22Rv1 (cell line): ENCODE results near the gene ARAP2.

Experiments
- H3K27ac ChIP-seq: fragments of 450-650 bp; 2 replicates; pipeline ENCODE4 v1.5.1; 2017
- CTCF ChIP-seq: fragments of 450-650 bp; IDR thresholded peaks from 2 replicates; pipeline ENCODE4 v1.5.1; 2017; ENCODE audit warnings: mild to moderate bottlenecking
- ZFX ChIP-seq: fragments of 450-650 bp; IDR thresholded peaks from 2 replicates; pipeline ENCODE4 v1.6.1; 2017; ENCODE audit warnings: antibody characterized with exemption, borderline replicate concordance

ARAP2 gene

GRCh38 chr4:36037127-36037526 is 207.2 kb downstream of the ARAP2 start:
- H3K27ac ChIP-seq, result no peak overlapping the region

GRCh38 chr4:36029951-36030350 is 214.4 kb downstream of the ARAP2 start:
- no peak for TF ChIP-seq ZFX
- TF ChIP-seq CTCF, result no peak
- no peak overlapping the region for H3K27ac ChIP-seq

More at GRCh38 chr4:36037127-36037526, 207.2 kb downstream of the ARAP2 start:
- TF ChIP-seq CTCF (no peak), ZFX (no peak)

GRCh38 chr4:36027203-36027602 is 217.1 kb downstream of the ARAP2 start:
- no peak for TF ChIP-seq CTCF
- TF ChIP-seq ZFX, result no peak
- no peak overlapping the region for H3K27ac ChIP-seq

GRCh38 chr4:36026348-36026880 is 217.9 kb downstream of the ARAP2 start:
- no peak overlapping the region for H3K27ac ChIP-seq

GRCh38 chr4:36024901-36025660 is 219.2 kb downstream of the ARAP2 start:
- no peak overlapping the region for H3K27ac ChIP-seq
- TF ChIP-seq ZFX (no peak), CTCF (no peak)

More at GRCh38 chr4:36026348-36026880, 217.9 kb downstream of the ARAP2 start:
- no peak for TF ChIP-seq CTCF
- no peak for TF ChIP-seq ZFX

- TF ChIP-seq CTCF (no peak), ZFX (no peak)
- no peak overlapping the region for H3K27ac ChIP-seq
These were observed 224.0 kb downstream of the ARAP2 start for GRCh38 chr4:36020351-36020750.
